Stimulated activated CD8-positive, alpha-beta memory T cell treated with anti-CD3 and anti-CD28 coated beads, Interleukin-15, amount 100 ng/mL, for 48 hours (primary cell): ENCODE measurements around the gene CAPN10.
"Not testable (repeated sequence)": the region's sequence is repeated elsewhere in the genome, so short reads cannot be mapped to it uniquely, and the experiment has no call there.

Experiments used
- DNase-seq, 2 donors: peaks; one replicate each; pipeline ENCODE4 v3.0.0-alpha.2; 2020; ENCODE audit warnings: low read depth in 2 of 2

The CAPN10 gene

GRCh38 chr2:240586198-240586918, at the start of gene CAPN10:
Gene CAPN10, plus strand, starts transcription at chr2:240586734. Its CDS starts 178 bp downstream, at chr2:240586912.
- peak; percentile 96 for DNase-seq

- no peak for DNase-seq
Measured at GRCh38 chr2:240538031-240538780, 48.3 kb upstream of the CAPN10 start.

- not testable (repeated sequence) for DNase-seq
Measured at GRCh38 chr2:240539101-240539500, 47.4 kb upstream of the CAPN10 start.

- no peak for DNase-seq
Measured at GRCh38 chr2:240539906-240540305, 46.6 kb upstream of the CAPN10 start.

DNA sequence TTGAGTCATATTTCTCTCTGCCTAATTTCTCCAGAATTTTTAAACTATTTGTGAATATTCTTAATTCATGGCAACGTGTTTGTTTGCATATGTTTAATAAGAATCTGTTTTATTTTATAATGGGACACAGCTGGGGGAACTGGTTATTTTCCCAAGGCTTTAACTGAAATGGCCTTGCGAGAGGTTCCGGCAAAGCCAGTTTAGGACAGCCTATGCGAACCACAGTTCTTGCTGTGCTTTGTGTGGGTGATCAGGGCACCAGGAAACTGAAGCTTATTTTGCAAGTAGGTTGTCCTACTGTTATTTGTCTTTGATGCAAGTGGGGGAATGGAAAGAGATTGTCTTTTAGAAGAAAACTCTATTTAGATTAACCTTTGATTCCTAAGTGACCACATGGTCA, 35.2 kb upstream of the CAPN10 start:
- no peak for DNase-seq

- DNase-seq, result no peak
Measured at GRCh38 chr2:240551811-240552210, 34.7 kb upstream of the CAPN10 start.

DNA sequence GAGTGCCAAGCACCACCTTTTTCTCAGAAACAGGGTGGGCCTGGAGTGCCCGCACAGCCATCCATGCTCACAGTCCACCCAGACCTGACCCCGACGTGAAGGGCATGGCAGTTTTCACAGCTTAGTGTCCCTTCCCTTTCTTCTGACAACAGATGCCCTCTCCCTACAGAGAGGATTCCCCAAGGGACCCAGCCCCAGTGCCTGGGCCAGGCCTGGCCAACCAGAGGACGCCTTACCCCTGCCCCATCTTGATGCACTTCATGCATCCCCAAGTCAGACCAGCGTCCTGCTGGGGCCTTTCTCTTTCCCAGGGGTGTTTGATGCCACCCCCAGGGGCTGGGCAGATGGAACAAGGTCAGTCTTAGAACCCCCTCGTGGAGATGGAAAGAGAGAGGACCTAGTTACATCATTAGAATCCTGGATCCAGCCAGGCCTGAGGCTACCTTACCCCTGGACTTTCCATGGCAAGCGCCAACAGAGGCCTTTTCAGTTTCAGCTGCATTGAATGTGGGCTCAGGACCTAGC, 32.5 kb upstream of the CAPN10 start:
- DNase-seq, result no peak

DNA sequence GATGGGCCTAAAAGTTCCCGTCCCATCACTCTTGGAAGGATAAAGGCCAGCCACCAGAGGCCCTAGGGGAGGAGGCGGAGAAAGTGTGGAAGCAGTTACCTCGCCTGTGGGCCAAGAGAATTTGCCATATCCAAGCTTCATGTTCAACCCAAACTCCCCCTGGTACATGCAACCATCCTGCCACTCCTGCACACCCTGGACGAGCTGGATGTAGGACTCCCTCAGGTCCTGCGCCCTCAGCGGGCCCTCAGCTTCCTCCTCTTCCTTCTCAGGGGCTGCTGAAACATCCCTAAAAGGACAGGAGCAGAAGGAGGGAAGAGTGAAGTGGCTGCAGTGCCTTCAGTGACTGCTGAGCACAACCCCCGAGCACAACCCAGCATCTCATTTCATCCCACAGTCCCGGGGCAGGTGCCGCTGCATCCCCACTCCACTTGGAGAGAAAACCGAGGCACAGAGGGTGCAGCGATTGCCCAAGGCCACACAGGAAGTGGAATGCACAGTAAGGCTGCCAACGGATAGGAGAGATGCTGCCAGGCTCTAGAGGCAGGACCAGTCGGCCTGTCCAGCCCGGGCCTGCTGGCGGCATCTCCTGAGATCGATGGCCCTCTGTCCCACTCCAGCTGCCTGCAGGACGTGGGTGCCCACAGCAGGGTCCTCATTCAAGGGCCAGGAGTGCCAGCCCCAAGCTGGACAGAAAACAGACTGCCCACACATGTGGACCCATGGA, 31.6 kb upstream of the CAPN10 start:
- DNase-seq, result no peak

DNA sequence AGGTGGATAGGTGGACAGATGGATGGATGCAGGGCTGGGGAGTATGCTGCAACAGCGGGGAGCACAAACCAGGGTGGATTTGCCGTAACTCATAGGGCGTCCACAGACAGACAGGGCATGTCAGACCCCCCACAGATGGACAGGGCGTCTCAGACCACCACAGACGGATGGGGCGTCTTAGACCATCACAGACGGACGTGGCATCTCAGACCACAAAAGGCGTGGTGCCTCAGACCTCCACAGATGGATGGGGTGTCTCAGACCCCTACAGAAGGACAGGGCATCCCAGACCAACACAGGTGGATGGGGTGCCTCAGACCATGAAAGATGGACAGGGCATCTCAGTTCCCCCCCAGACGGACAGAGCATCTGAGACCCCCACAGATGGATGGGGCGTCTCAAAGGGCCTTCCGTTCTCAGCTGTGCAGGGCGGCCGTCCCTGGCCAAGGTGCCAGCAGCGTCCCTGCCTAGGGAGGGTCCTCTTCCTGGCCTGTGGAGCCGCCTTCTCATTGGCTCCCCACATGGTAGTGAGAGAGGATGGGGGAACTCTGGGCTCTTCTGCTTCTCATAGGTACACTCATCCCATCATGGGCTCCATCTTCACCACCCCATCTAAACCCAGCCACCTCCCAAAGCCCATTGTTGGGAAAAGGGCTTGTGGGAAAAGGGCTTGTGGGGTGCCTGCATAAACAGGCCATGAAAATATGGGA, 30.8 kb upstream of the CAPN10 start:
- DNase-seq, result no peak

- peak; percentile 35 to 47 for DNase-seq
Measured at GRCh38 chr2:240556553-240557100, 29.9 kb upstream of the CAPN10 start.

GRCh38 chr2:240557101-240557751, 29.3 kb upstream of the CAPN10 start:
- DNase-seq, result no peak

- DNase-seq, result peak; percentile 65 to 69
Measured at GRCh38 chr2:240557808-240558207, 28.7 kb upstream of the CAPN10 start, which contains the start of gene ANKMY1. Gene ANKMY1, minus strand, starts transcription at chr2:240557988. Its CDS starts 653 bp downstream, at chr2:240557335.

GRCh38 chr2:240558236-240558761, 28.2 kb upstream of the CAPN10 start:
- DNase-seq, result no peak

- no peak for DNase-seq
Measured at GRCh38 chr2:240559286-240559685, 27.2 kb upstream of the CAPN10 start.

DNA sequence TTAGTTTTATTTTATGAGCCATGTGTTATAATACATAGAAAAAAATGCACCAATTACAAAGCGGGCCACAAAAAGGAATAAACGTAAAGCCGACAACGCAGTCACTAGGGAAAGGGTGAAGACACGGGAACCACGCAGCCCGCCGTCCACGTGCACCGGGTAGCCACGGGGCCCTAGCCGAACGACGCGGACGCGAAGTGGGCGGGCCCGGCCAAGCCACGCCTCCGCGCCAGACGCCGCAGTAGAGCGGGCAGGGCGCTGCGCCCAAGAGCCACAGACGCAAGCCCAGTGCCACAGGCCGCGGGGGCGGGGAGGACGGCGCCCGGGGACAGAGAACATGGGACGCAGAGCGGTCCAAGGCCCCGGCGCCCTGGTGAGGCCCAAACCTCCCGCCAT, 26.5 kb upstream of the CAPN10 start, which contains the start of gene DUSP28:
Gene DUSP28, plus strand, starts transcription at position 274 of the 396 bp plus-strand sequence. CDS start 328 bp downstream, outside the sequence.
- DNase-seq, result peak; percentile 92

GRCh38 chr2:240560480-240561324, 25.8 kb upstream of the CAPN10 start:
- peak; percentile 97 to 98 for DNase-seq

GRCh38 chr2:240561325-240561971, 25.1 kb upstream of the CAPN10 start:
- DNase-seq, result no peak

- DNase-seq, result not testable (repeated sequence)
Measured at GRCh38 chr2:240563231-240563630, 23.3 kb upstream of the CAPN10 start.
